HL-60 (cell line): ENCODE measurements around the gene ARMC9.

Source experiments
- DNase-seq, 2 experiments: peaks; one replicate each; pipeline ENCODE4 v3.0.0-alpha.2; 2010 to 2020; ENCODE audit warnings: low read depth in 1 of 2, low spot score in 1 of 2
- H3K27ac ChIP-seq: fragments of 250-450 bp; sonication (Bioruptor Pico); replicated peaks from 2 replicates; pipeline ENCODE4 v1.5.1; 2020; ENCODE audit warnings: mild to moderate bottlenecking, moderate library complexity
- H3K27me3 ChIP-seq: fragments of 250-450 bp; sonication (Bioruptor Pico); 2 replicates; pipeline ENCODE4 v1.5.1; 2021; ENCODE audit warnings: mild to moderate bottlenecking, moderate library complexity; ENCODE audit not compliant: insufficient read depth, poor library complexity, severe bottlenecking
- H3K4me3 ChIP-seq: replicated peaks from 2 replicates; pipeline ENCODE4 v1.5.1; 2011; ENCODE audit warnings: mild to moderate bottlenecking, control low read depth, low read length; ENCODE audit not compliant: insufficient read depth
- GABPA ChIP-seq: IDR thresholded peaks from 2 replicates; pipeline ENCODE4 v1.6.1; 2012; ENCODE audit warnings: low read depth
- POLR2AphosphoS5 ChIP-seq: IDR thresholded peaks from 2 replicates; pipeline ENCODE4 v1.6.1; 2012; ENCODE audit warnings: low read depth
- SPI1 ChIP-seq: IDR thresholded peaks from 2 replicates; pipeline ENCODE4 v1.6.1; 2012; ENCODE audit warnings: low read depth, mild to moderate bottlenecking, borderline replicate concordance
- TF ChIP-seq, protein P1 (sequence below): IDR thresholded peaks from 2 replicates; pipeline ENCODE4 v1.6.1; 2012; ENCODE audit warnings: low read depth; ENCODE audit not compliant: insufficient replicate concordance
- TF ChIP-seq, protein P2 (sequence below): IDR thresholded peaks from one replicate; pipeline ENCODE4 v1.5.1; 2011; ENCODE audit warnings: low read length, control low read depth, inconsistent platforms; ENCODE audit not compliant: insufficient read depth

The ARMC9 gene

DNA sequence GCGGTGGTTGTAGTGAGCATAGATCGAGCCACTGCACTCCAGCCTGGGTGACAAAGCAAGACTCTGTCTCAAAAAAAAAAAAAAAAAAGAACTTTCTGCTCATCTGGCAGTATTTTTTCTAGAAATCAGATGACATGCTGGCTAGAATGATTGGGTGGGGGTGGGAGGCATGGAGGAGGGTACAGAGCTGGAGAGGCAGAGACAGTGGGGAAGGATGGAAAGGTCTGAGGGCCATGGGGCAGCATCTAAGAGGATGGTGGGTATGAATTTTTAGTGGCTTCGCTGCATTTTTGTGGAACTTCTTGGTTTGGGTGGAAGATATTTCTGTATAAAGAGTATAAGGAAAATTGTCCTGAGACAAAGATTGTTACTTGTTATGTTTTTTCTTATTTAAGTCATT lies 23.3 kb downstream of the ARMC9 start:
- Histone ChIP-seq H3K4me3 (no peak overlapping the region), H3K27me3 (no peaks in the 10 kb centered on the region), H3K27ac (no peak overlapping the region)
- DNase-seq: no peak
- TF ChIP-seq, protein P1, sequence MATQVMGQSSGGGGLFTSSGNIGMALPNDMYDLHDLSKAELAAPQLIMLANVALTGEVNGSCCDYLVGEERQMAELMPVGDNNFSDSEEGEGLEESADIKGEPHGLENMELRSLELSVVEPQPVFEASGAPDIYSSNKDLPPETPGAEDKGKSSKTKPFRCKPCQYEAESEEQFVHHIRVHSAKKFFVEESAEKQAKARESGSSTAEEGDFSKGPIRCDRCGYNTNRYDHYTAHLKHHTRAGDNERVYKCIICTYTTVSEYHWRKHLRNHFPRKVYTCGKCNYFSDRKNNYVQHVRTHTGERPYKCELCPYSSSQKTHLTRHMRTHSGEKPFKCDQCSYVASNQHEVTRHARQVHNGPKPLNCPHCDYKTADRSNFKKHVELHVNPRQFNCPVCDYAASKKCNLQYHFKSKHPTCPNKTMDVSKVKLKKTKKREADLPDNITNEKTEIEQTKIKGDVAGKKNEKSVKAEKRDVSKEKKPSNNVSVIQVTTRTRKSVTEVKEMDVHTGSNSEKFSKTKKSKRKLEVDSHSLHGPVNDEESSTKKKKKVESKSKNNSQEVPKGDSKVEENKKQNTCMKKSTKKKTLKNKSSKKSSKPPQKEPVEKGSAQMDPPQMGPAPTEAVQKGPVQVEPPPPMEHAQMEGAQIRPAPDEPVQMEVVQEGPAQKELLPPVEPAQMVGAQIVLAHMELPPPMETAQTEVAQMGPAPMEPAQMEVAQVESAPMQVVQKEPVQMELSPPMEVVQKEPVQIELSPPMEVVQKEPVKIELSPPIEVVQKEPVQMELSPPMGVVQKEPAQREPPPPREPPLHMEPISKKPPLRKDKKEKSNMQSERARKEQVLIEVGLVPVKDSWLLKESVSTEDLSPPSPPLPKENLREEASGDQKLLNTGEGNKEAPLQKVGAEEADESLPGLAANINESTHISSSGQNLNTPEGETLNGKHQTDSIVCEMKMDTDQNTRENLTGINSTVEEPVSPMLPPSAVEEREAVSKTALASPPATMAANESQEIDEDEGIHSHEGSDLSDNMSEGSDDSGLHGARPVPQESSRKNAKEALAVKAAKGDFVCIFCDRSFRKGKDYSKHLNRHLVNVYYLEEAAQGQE: no peak
- TF ChIP-seq GABPA (no peak), POLR2AphosphoS5 (no peak), SPI1 (no peak)
- TF ChIP-seq, protein P2, sequence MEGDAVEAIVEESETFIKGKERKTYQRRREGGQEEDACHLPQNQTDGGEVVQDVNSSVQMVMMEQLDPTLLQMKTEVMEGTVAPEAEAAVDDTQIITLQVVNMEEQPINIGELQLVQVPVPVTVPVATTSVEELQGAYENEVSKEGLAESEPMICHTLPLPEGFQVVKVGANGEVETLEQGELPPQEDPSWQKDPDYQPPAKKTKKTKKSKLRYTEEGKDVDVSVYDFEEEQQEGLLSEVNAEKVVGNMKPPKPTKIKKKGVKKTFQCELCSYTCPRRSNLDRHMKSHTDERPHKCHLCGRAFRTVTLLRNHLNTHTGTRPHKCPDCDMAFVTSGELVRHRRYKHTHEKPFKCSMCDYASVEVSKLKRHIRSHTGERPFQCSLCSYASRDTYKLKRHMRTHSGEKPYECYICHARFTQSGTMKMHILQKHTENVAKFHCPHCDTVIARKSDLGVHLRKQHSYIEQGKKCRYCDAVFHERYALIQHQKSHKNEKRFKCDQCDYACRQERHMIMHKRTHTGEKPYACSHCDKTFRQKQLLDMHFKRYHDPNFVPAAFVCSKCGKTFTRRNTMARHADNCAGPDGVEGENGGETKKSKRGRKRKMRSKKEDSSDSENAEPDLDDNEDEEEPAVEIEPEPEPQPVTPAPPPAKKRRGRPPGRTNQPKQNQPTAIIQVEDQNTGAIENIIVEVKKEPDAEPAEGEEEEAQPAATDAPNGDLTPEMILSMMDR: no peak

DNA sequence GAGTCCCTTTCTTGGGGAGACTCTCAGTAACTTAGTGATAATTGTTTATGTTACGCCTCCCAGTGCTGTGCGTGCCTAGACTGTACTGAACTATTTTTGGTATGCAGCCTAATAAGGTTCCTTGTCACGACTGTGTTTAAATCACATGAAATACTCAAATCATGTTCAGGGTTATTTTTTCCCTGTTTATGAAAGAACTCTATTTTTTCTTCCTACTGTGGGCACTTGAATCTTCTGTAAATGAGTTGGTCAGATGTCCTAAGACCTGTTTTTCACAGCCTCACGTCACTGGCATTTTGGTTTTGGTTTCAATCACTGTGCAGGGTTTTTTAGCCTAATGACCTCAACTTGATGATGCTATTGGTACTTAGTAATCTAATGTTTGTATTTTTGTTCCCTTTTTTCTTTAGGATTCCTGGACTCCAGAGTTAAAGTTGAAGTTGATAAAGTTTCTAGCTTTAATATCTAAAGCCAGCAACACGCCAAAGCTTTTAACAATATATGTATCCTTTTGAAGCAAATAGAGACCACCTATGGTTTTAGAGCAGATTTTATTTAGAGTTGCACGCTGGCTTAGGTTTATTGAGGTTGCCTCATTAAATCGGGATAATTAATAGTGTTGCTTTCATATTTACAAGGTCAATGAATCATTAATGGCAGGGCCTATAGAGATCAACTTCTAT lies 24.0 kb downstream of the ARMC9 start:
- H3K27me3 ChIP-seq: no peaks in the 10 kb centered on the region
- no peak overlapping the region for H3K27ac ChIP-seq
- TF ChIP-seq, protein P1: no peak
- TF ChIP-seq POLR2AphosphoS5: no peak
- TF ChIP-seq, protein P2: no peak
- TF ChIP-seq SPI1: no peak
- TF ChIP-seq GABPA: no peak
- no peak overlapping the region for H3K4me3 ChIP-seq
- DNase-seq: no peak

DNA sequence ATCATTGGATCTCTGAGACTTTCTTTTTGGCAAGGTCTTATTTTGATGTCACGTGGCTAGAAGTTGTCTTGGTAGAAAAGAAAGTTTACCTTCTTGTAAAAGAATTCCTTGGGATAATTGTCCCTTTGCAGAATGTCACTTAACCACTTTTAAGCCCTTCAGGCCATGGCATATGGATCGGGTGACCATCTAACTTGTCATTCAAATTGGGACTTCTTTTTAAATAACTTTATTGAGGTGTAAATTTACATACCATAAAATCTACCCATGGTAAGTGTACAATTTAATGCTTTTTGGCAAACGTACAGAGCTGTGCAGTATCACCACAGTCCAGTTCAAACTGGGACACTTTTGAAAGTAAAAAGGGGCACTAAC lies 24.6 kb downstream of the ARMC9 start:
- no peak overlapping the region for H3K4me3 ChIP-seq
- TF ChIP-seq, protein P2: no peak
- no peak for TF ChIP-seq POLR2AphosphoS5
- TF ChIP-seq SPI1: no peak
- TF ChIP-seq GABPA: no peak
- TF ChIP-seq, protein P1: no peak

More for the DNA sequence above, 24.6 kb downstream of the ARMC9 start:
- Histone ChIP-seq H3K27ac (no peak overlapping the region), H3K27me3 (no peaks in the 10 kb centered on the region)
- DNase-seq: no peak
